Transverse colon (tissue), 4 donors: Measurements from ENCODE around the gene PLCL1.

Experiments used
- EP300 ChIP-seq: sonication (generic); formaldehyde crosslinking; IDR thresholded peaks from one replicate; pipeline ENCODE4 v1.6.1; 2017; ENCODE audit warnings: antibody characterized with exemption, low read depth
- POLR2A ChIP-seq: fragments of 450-650 bp; IDR thresholded peaks from one replicate; pipeline ENCODE4 v1.6.1; 2016; ENCODE audit warnings: antibody characterized with exemption, mild to moderate bottlenecking, moderate library complexity
- POLR2AphosphoS5 ChIP-seq, 3 donors: sonication (generic); formaldehyde crosslinking; IDR thresholded peaks; one replicate each; pipeline ENCODE4 v1.6.1; 2016; ENCODE audit warnings: antibody characterized with exemption in 3 of 3
- TF ChIP-seq, protein P1 (sequence below), 5 experiments: fragments of 200-600 bp in 3 of 5; fragments of 450-650 bp in 2 of 5; sonication (generic) in 3 of 5; IDR thresholded peaks; 1 replicate in 2 of 5; 2 replicates in 3 of 5; pipeline ENCODE4 v1.5.1; 2016 to 2017; ENCODE audit warnings: antibody characterized with exemption in 5 of 5, inconsistent platforms in 3 of 5, mild to moderate bottlenecking in 2 of 5, moderate library complexity in 1 of 5

GRCh38 chr2:197835293-197835692, 30.9 kb downstream of the PLCL1 start:
- TF ChIP-seq POLR2A (no peak), POLR2AphosphoS5 (IDR thresholded peaks at IDR 0.05) (no peak), EP300 (no peak)
- TF ChIP-seq, protein P1, sequence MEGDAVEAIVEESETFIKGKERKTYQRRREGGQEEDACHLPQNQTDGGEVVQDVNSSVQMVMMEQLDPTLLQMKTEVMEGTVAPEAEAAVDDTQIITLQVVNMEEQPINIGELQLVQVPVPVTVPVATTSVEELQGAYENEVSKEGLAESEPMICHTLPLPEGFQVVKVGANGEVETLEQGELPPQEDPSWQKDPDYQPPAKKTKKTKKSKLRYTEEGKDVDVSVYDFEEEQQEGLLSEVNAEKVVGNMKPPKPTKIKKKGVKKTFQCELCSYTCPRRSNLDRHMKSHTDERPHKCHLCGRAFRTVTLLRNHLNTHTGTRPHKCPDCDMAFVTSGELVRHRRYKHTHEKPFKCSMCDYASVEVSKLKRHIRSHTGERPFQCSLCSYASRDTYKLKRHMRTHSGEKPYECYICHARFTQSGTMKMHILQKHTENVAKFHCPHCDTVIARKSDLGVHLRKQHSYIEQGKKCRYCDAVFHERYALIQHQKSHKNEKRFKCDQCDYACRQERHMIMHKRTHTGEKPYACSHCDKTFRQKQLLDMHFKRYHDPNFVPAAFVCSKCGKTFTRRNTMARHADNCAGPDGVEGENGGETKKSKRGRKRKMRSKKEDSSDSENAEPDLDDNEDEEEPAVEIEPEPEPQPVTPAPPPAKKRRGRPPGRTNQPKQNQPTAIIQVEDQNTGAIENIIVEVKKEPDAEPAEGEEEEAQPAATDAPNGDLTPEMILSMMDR (IDR thresholded peaks at IDR 0.05), result no peak
